Ascending aorta (tissue), 2 donors: ENCODE measurements around the gene ARL15. TPM values are rescaled to one million over a fixed set of nuclear protein-coding genes. Genes with fewer than 3 reads are reported as not detected.
"Not testable (repeated sequence)": the region's sequence is repeated elsewhere in the genome, so short reads cannot be mapped to it uniquely, and the experiment has no call there.

Source experiments
- DNase-seq, 2 donors: peaks; one replicate each; pipeline ENCODE4 v3.0.0-alpha.2; 2019; ENCODE audit warnings: low spot score in 2 of 2
- H3K27ac ChIP-seq, 2 donors: fragments of 200-600 bp; sonication (generic); one replicate each; pipeline ENCODE4 v1.5.1; 2016 to 2017; ENCODE audit warnings: mild to moderate bottlenecking in 1 of 2
- H3K27me3 ChIP-seq: fragments of 200-600 bp; sonication (generic); one replicate; pipeline ENCODE4 v1.5.1; 2017
- H3K36me3 ChIP-seq, 2 donors: fragments of 200-600 bp; sonication (generic); one replicate each; pipeline ENCODE4 v1.5.1; 2016
- H3K4me1 ChIP-seq, 2 donors: fragments of 200-600 bp; sonication (generic); one replicate each; pipeline ENCODE4 v1.5.1; 2016 to 2017; ENCODE audit warnings: mild to moderate bottlenecking in 1 of 2
- H3K4me3 ChIP-seq, 2 donors: fragments of 200-600 bp; sonication (generic); one replicate each; pipeline ENCODE4 v1.5.1; 2016 to 2017; ENCODE audit warnings: mild to moderate bottlenecking in 1 of 2
- H3K9me3 ChIP-seq, 2 donors: fragments of 200-600 bp; sonication (generic); one replicate each; pipeline ENCODE4 v1.5.1; 2016
- intact Hi-C: fragments of 100-400 bp; cut with DNase I; formaldehyde crosslinking; loops from one replicate; pipeline ENCODE4 v1.15.1; 2023
- total RNA-seq: library from RNA; depleted of rRNA; stranded (reverse); fragments of >200 nt; gene quantifications from one replicate; pipeline ENCODE4 v1.1.0, GENCODE V29; 2016
- TF ChIP-seq, protein P1 (sequence below), 3 experiments: fragments of 200-600 bp in 2 of 3; fragments of 450-650 bp in 1 of 3; sonication (generic) in 2 of 3; IDR thresholded peaks; one replicate each; pipeline ENCODE4 v1.5.1; 2016 to 2019; ENCODE audit warnings: antibody characterized with exemption in 3 of 3, mild to moderate bottlenecking in 1 of 3, moderate library complexity in 1 of 3

ARL15 gene
- total RNA-seq, 1 donor from 2014 or later = 12.5 TPM

- no peaks in the 10 kb centered on the region for H3K36me3 ChIP-seq
- intact Hi-C loops = no loop called here
- no peak overlapping the region for H3K27ac ChIP-seq
- no peaks in the 10 kb centered on the region for H3K4me1 ChIP-seq
- H3K27me3 ChIP-seq = no peaks in the 10 kb centered on the region
- TF ChIP-seq, protein P1, sequence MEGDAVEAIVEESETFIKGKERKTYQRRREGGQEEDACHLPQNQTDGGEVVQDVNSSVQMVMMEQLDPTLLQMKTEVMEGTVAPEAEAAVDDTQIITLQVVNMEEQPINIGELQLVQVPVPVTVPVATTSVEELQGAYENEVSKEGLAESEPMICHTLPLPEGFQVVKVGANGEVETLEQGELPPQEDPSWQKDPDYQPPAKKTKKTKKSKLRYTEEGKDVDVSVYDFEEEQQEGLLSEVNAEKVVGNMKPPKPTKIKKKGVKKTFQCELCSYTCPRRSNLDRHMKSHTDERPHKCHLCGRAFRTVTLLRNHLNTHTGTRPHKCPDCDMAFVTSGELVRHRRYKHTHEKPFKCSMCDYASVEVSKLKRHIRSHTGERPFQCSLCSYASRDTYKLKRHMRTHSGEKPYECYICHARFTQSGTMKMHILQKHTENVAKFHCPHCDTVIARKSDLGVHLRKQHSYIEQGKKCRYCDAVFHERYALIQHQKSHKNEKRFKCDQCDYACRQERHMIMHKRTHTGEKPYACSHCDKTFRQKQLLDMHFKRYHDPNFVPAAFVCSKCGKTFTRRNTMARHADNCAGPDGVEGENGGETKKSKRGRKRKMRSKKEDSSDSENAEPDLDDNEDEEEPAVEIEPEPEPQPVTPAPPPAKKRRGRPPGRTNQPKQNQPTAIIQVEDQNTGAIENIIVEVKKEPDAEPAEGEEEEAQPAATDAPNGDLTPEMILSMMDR (IDR thresholded peaks at IDR 0.05) = no peak
- no peaks in the 10 kb centered on the region for H3K9me3 ChIP-seq
- no peak for DNase-seq
- H3K4me3 ChIP-seq = no peak overlapping the region
These were observed 437.1 kb downstream of the ARL15 start for GRCh38 chr5:53873235-53873634.

DNA sequence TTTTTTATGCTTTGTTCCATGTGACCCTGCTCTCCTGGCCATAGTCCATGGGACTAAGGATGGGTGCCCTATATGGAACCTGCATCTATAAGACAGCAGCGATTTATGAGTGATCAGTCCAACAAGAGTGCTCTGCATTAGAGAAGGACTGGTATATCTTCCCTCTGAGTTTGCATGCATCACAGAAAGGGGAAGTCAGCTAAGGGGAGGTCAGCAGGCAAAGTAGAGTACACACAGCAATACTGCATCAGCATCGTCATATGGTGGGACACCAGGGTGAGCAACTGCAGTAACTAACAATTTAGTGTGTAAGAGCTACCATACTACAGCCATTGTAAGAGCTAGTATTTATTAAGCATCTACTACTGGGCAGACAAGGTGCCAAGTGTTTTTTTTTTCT lies 438.6 kb downstream of the ARL15 start:
- Histone ChIP-seq H3K27ac (no peak overlapping the region), H3K27me3 (no peaks in the 10 kb centered on the region), H3K9me3 (no peaks in the 10 kb centered on the region), H3K36me3 (no peaks in the 10 kb centered on the region), H3K4me1 (no peaks in the 10 kb centered on the region), H3K4me3 (no peak overlapping the region)
- intact Hi-C loops = no loop called here
- TF ChIP-seq, protein P1 (IDR thresholded peaks at IDR 0.05) = no peak
- no peak for DNase-seq

- Histone ChIP-seq H3K9me3 (no peaks in the 10 kb centered on the region), H3K36me3 (no peaks in the 10 kb centered on the region), H3K4me1 (no peaks in the 10 kb centered on the region), H3K27me3 (no peaks in the 10 kb centered on the region), H3K4me3 (no peak overlapping the region), H3K27ac (no peak overlapping the region)
- DNase-seq = no peak
- TF ChIP-seq, protein P1 (IDR thresholded peaks at IDR 0.05) = no peak
- intact Hi-C loops = no loop called here
These were observed 439.3 kb downstream of the ARL15 start for GRCh38 chr5:53871050-53871449.

- no peak for DNase-seq
- Histone ChIP-seq H3K27ac (no peak overlapping the region), H3K4me1 (no peaks in the 10 kb centered on the region), H3K4me3 (no peak overlapping the region), H3K27me3 (no peaks in the 10 kb centered on the region), H3K36me3 (no peaks in the 10 kb centered on the region), H3K9me3 (peaks cover 14 to 17% of the 10 kb centered on the region in 2 donors)
- intact Hi-C loops = no loop called here
- TF ChIP-seq, protein P1 (IDR thresholded peaks at IDR 0.05) = no peak
These were observed 451.5 kb downstream of the ARL15 start for GRCh38 chr5:53858700-53859456.

DNA sequence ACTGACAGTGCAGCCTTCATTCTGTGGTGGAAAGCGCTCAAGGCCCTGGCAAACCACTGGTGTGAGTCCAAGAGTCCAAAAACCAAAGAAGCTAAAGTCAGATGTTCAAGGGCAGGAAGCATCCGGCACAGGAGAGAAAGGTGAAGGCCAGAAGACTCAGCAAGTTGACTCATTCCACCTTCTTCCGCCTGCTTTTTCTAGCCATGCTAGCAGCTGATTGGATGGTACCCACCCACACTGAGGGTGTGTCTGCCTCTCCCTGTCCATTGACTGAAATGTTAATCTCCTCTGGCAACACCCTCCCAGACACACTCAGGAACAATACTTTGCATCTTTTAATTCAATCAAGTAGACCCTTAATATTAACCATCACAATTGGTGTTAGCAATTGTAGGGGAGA lies 453.9 kb downstream of the ARL15 start:
- intact Hi-C loops = no loop called here
- TF ChIP-seq, protein P1 (IDR thresholded peaks at IDR 0.05) = no peak
- DNase-seq = no peak
- Histone ChIP-seq H3K9me3 (peaks cover 14 to 21% of the 10 kb centered on the region in 2 donors), H3K4me1 (no peaks in the 10 kb centered on the region), H3K36me3 (no peaks in the 10 kb centered on the region), H3K27me3 (no peaks in the 10 kb centered on the region), H3K4me3 (no peak overlapping the region), H3K27ac (no peak overlapping the region)

- H3K36me3 ChIP-seq, H3K27ac ChIP-seq, H3K9me3 ChIP-seq, H3K27me3 ChIP-seq, H3K4me3 ChIP-seq, DNase-seq, intact Hi-C loops, H3K4me1 ChIP-seq: not testable (repeated sequence)
These were observed 473.4 kb downstream of the ARL15 start for GRCh38 chr5:53836851-53837430.
